NCI-H2227 treated with DMSO at 0.1 percent for 48 hours (cell line): ENCODE results near the gene SH3D19.

Experiments
- DNase-seq: peaks from one replicate; lab custom pipeline; 2025; lab: John Stamatoyannopoulos, UW

The SH3D19 gene

GRCh38 chr4:151231915-151232595 is 93.3 kb downstream of the SH3D19 start:
- no peak for DNase-seq

GRCh38 chr4:151228189-151229119 is 97.0 kb downstream of the SH3D19 start:
- DNase-seq = no peak

GRCh38 chr4:151227731-151228130 is 97.7 kb downstream of the SH3D19 start:
- DNase-seq = no peak

GRCh38 chr4:151227172-151227571 is 98.2 kb downstream of the SH3D19 start:
- DNase-seq = no peak

GRCh38 chr4:151226004-151226932 is 99.1 kb downstream of the SH3D19 start:
- DNase-seq = no peak

GRCh38 chr4:151223465-151223864 is 101.9 kb downstream of the SH3D19 start:
- no peak for DNase-seq

GRCh38 chr4:151219948-151220347 is 105.5 kb downstream of the SH3D19 start:
- DNase-seq = no peak

GRCh38 chr4:151219091-151219490 is 106.3 kb downstream of the SH3D19 start:
- no peak for DNase-seq

GRCh38 chr4:151218343-151218742 is 107.1 kb downstream of the SH3D19 start:
- DNase-seq = no peak

GRCh38 chr4:151217326-151217725 is 108.1 kb downstream of the SH3D19 start:
- no peak for DNase-seq

GRCh38 chr4:151215295-151215694 is 110.1 kb downstream of the SH3D19 start:
- DNase-seq = no peak

GRCh38 chr4:151207868-151208267 is 117.5 kb downstream of the SH3D19 start:
- no peak for DNase-seq

- no peak for DNase-seq
Observed at GRCh38 chr4:151207186-151207585, 118.2 kb downstream of the SH3D19 start.

GRCh38 chr4:151206241-151207005 is 119.0 kb downstream of the SH3D19 start:
- no peak for DNase-seq

GRCh38 chr4:151205722-151206121 is 119.7 kb downstream of the SH3D19 start:
- no peak for DNase-seq

GRCh38 chr4:151204925-151205524 is 120.4 kb downstream of the SH3D19 start:
- DNase-seq = no peak

GRCh38 chr4:151202851-151203455 is 122.5 kb downstream of the SH3D19 start:
- DNase-seq = no peak

GRCh38 chr4:151202381-151202780 is 123.0 kb downstream of the SH3D19 start:
- DNase-seq = no peak

GRCh38 chr4:151199319-151200190 is 125.8 kb downstream of the SH3D19 start:
- no peak for DNase-seq
